Stimulated activated CD8-positive, alpha-beta memory T cell treated with anti-CD3 and anti-CD28 coated beads, Interleukin-15, amount 100 ng/mL, for 1 hour (primary cell): ENCODE results near the gene YEATS2.

Source experiments
- DNase-seq: peaks from one replicate; pipeline ENCODE4 v3.0.0-alpha.2; 2020; ENCODE audit warnings: low read depth

The YEATS2 gene

GRCh38 chr3:183837390-183837789 is 139.8 kb downstream of the YEATS2 start:
- no peak for DNase-seq

GRCh38 chr3:183837894-183838293 is 140.3 kb downstream of the YEATS2 start:
- DNase-seq, result no peak

GRCh38 chr3:183839751-183840150 is 142.2 kb downstream of the YEATS2 start:
- DNase-seq, result no peak

DNA sequence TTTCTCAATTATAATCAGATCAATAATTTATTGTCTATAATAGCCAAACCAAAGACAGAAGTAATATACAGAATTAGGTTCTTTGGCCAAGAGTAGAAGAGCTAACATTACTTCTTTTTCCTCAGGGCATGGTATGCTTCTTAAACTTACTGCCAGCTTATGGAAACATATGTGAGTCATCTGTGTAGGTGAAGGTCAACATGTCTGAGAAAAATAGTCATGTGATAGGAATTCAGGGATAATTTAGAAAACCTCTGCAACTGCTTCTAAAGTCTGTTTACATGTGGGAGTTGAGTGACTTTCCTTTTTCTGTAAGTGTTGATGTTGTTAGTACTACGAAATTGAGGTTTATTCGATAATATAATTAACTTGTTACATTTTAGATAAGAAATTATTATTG is 147.0 kb downstream of the YEATS2 start:
- no peak for DNase-seq

GRCh38 chr3:183845090-183845489 is 147.5 kb downstream of the YEATS2 start:
- no peak for DNase-seq

DNA sequence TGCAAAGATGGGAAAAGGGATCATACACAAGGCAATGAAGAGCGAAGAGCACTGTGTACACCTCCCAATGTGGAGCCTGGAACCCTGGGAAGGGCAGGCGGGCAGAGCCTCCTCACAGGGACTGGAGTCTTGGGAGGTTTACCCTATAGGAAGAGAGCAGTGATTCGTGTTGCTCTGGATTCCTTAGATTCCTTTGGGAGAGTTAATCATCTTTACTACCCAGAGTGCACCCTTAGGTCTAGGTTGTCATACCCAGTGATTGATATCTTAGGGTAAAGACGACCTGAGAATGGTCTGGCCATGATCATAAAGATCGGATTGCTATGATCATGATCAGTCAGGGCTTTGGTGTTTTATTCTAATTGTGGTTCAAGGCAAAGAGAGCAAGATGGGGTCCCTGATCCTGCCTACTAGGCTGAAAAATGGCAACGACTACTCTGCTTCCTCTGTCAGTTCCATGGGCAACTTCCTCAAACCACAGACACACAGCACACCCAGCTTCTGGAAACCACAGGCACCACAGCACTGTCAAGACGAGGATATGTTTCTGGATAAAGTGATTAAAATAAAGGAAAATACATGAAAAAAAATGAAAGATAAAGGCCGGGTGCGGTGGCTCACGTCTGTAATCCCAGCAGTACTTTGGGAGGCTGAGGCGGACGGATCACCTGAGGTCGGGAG is 148.2 kb downstream of the YEATS2 start:
- DNase-seq, result no peak

- DNase-seq, result no peak
These were observed 156.9 kb downstream of the YEATS2 start for GRCh38 chr3:183854318-183855035.

DNA sequence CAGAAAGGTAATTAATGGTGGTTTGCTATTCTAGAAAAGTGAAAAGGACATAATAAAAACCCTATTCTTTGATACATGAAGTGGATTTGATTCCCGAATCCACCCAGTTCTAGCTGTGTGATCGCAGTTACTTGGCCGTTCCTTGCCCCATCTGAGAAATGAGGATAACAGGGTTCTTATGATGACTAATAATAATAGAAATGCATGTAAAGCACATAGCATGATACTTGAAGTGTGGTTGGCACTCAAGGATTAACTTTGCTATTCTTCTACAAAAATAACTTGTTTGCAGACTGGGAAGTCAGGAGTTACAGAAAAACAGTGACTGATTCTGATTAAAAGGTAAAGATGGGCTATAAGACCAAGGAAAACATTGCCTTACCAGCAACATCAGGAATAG is 160.3 kb downstream of the YEATS2 start:
- no peak for DNase-seq
